HEK293 (cell line): ENCODE data around the gene TAF1.

Source experiments
- KLF10 ChIP-seq: fragments of 450-650 bp; IDR thresholded peaks from 2 replicates; pipeline ENCODE4 v1.5.1; 2018; ENCODE audit warnings: missing biosample characterization, mild to moderate bottlenecking, missing genetic modification characterization
- PRDM1 ChIP-seq: fragments of 450-650 bp; formaldehyde crosslinking; IDR thresholded peaks from 2 replicates; pipeline ENCODE4; 2016; ENCODE audit warnings: missing biosample characterization, missing genetic modification characterization
- PRDM10 ChIP-seq: fragments of 450-650 bp; formaldehyde crosslinking; IDR thresholded peaks from 2 replicates; pipeline ENCODE4 v1.5.1; 2016; ENCODE audit warnings: missing biosample characterization, missing genetic modification characterization
- ZBTB49 ChIP-seq: fragments of 450-650 bp; formaldehyde crosslinking; IDR thresholded peaks from 2 replicates; pipeline ENCODE4 v1.5.1; 2016; ENCODE audit warnings: missing biosample characterization, missing genetic modification characterization, low read depth
- ZNF366 ChIP-seq: fragments of 450-650 bp; formaldehyde crosslinking; conservative IDR thresholded peaks from 2 replicates; pipeline ENCODE4 v1.5.1; 2016; ENCODE audit warnings: missing biosample characterization, missing genetic modification characterization
- ZNF37A ChIP-seq: fragments of 450-650 bp; IDR thresholded peaks from 2 replicates; pipeline ENCODE4 v1.5.1; 2018; ENCODE audit warnings: missing biosample characterization, missing genetic modification characterization
- ZNF791 ChIP-seq: fragments of 450-650 bp; formaldehyde crosslinking; IDR thresholded peaks from 2 replicates; pipeline ENCODE4 v1.5.1; 2016; ENCODE audit warnings: missing biosample characterization, missing genetic modification characterization

The TAF1 gene

GRCh38 chrX:71515038-71515396, 148.9 kb downstream of the TAF1 start (continued):
- TF ChIP-seq PRDM10 (tag by site-specific recombination) (no peak), ZNF791 (no peak), KLF10 (tag by site-specific recombination) (no peak), ZBTB49 (tag by site-specific recombination) (no peak), ZNF366 (no peak), ZNF37A (tag by site-specific recombination) (no peak), PRDM1 (no peak)
